Mucosa of rectum (tissue), 2 donors: ENCODE data around the gene EFCC1.
"Not testable (repeated sequence)": the region's sequence is repeated elsewhere in the genome, so short reads cannot be mapped to it uniquely, and the experiment has no call there.

Experiments used
- H3K27ac ChIP-seq, 2 donors: one replicate each; pipeline ENCODE4 v1.7.0; 2013; ENCODE audit warnings: inconsistent platforms in 2 of 2, low read depth in 2 of 2, low read length in 2 of 2
- H3K27me3 ChIP-seq, 2 donors: one replicate each; pipeline ENCODE4 v1.7.0; 2013; ENCODE audit warnings: low read length in 2 of 2; ENCODE audit not compliant: control insufficient read depth in 2 of 2, insufficient read depth in 2 of 2
- H3K36me3 ChIP-seq, 2 donors: one replicate each; pipeline ENCODE4 v1.7.0; 2013; ENCODE audit warnings: low read length in 2 of 2; ENCODE audit not compliant: control insufficient read depth in 2 of 2, insufficient read depth in 2 of 2
- H3K4me1 ChIP-seq, 2 donors: one replicate each; pipeline ENCODE4 v1.7.0; 2013; ENCODE audit warnings: low read length in 2 of 2, mild to moderate bottlenecking in 1 of 2; ENCODE audit not compliant: control insufficient read depth in 2 of 2, insufficient read depth in 2 of 2
- H3K4me3 ChIP-seq, 2 donors: one replicate each; pipeline ENCODE4 v1.7.0; 2013; ENCODE audit warnings: low read length in 2 of 2
- H3K9ac ChIP-seq, 2 donors: one replicate each; pipeline ENCODE4 v1.7.0; 2013; ENCODE audit warnings: low read length in 2 of 2, low read depth in 1 of 2, mild to moderate bottlenecking in 1 of 2
- H3K9me3 ChIP-seq, 2 donors: one replicate each; pipeline ENCODE4 v1.7.0; 2013; ENCODE audit warnings: low read length in 2 of 2; ENCODE audit not compliant: control insufficient read depth in 2 of 2
- donor health status: healthy.
- donor health status: Normal muscosa, but diverticular disease.

Gene EFCC1

DNA sequence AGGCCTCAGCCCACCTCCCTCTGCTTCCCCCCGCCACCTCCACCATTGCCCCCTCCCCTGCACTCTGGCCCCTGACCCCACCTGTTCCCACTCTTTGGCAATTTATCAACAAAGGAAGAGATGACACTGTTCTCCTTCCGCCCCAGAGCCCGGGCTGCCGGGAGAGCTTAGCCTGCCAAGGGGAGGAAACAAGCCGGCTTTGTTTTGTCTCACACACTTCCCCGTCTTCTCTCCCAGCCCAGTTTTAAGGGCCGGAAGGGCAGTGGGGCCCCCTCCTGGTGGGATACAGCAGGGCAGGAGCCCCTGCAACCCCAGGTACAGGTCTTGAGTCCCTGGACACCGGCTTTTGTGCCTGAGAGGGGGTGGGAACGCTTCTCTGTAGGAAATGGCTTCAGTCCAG is 86.8 kb downstream of the EFCC1 start:
- H3K27me3 ChIP-seq, H3K4me3 ChIP-seq, H3K9ac ChIP-seq, H3K4me1 ChIP-seq, H3K27ac ChIP-seq, H3K9me3 ChIP-seq: not testable (repeated sequence)
- H3K36me3 ChIP-seq = peaks cover 6 to 11% of the 10 kb centered on the region in 2 donors

DNA sequence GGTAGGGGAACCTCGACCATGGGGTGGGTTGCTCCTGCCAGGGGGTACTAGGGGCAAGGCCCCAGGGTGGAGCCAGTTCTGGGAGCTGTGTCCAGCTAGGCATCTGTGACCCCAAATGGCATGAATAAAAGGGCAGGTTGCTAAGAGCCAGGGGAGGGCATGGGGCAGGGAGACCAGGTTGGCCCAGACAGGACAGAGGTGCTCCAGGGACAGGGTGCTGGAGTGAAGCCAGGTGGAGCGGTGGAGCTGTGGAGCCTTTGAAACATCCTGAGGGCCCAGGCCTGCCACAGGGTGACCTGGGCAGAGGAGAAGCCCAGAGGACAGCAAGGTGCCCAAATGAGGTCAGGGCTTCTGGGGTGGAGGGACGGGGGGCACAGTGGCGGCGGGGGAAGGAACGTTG is 87.2 kb downstream of the EFCC1 start:
- not testable (repeated sequence) for H3K27ac ChIP-seq, H3K9me3 ChIP-seq, H3K27me3 ChIP-seq, H3K9ac ChIP-seq, H3K4me3 ChIP-seq, H3K4me1 ChIP-seq
- H3K36me3 ChIP-seq = peaks cover 6 to 11% of the 10 kb centered on the region in 2 donors
